ENCODE measurements around the gene SNX30. TPM values are rescaled to one million over a fixed set of nuclear protein-coding genes. Genes with fewer than 3 reads are reported as not detected.

Gene SNX30
- total and polyA plus RNA-seq, 7 donors = 6.4 to 16.4 (median 8.9) TPM

DNA sequence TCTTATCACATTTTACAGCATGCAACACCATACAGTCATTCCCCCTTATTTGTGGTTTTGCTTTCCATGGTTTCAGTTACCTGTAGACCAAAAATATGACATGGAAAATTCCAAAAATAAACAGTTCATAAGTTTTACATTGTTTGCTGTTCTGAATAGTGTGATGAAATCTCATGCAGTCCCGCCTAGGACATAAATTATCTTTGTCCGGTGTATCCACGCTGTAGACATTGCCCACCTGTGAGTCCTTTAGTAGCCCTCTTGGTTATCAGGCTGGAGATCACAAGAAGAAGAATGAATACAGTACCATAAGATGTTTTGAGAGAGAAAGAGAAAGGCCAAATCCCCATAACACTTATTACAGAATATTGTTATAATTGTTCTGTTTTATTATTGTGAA, 72.1 kb downstream of the SNX30 start:
- TF ChIP-seq EP300 (IDR thresholded peaks at IDR 0.05) (no peak), POLR2AphosphoS5 (IDR thresholded peaks at IDR 0.05) (no peak), POLR2A (IDR thresholded peaks at IDR 0.05) (no peak)
- TF ChIP-seq, protein P1, sequence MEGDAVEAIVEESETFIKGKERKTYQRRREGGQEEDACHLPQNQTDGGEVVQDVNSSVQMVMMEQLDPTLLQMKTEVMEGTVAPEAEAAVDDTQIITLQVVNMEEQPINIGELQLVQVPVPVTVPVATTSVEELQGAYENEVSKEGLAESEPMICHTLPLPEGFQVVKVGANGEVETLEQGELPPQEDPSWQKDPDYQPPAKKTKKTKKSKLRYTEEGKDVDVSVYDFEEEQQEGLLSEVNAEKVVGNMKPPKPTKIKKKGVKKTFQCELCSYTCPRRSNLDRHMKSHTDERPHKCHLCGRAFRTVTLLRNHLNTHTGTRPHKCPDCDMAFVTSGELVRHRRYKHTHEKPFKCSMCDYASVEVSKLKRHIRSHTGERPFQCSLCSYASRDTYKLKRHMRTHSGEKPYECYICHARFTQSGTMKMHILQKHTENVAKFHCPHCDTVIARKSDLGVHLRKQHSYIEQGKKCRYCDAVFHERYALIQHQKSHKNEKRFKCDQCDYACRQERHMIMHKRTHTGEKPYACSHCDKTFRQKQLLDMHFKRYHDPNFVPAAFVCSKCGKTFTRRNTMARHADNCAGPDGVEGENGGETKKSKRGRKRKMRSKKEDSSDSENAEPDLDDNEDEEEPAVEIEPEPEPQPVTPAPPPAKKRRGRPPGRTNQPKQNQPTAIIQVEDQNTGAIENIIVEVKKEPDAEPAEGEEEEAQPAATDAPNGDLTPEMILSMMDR (IDR thresholded peaks at IDR 0.05) = no peak
- intact Hi-C loops (cut with DNase I) = loop anchor here (10.0 kb wide), 1 partner anchor 108 kb away; the partner anchor contains the start of gene INIP
- peaks cover 0 to 3% (median 0%) of the 10 kb centered on the region in 4 donors for H3K36me3 ChIP-seq
- 26 to 68% methylated on average over 3 of the region's 3 CpGs for WGBS, 2 donors
- no peaks in the 10 kb centered on the region for H3K9me3 ChIP-seq
- no peak overlapping the region for H3K27ac ChIP-seq
- H3K27me3 ChIP-seq = no peaks in the 10 kb centered on the region
- H3K4me3 ChIP-seq = no peak overlapping the region
- no peak for DNase-seq
- peaks cover 0 to 13% (median 8%) of the 10 kb centered on the region in 4 donors for H3K4me1 ChIP-seq

- Histone ChIP-seq H3K36me3 (no peaks in the 10 kb centered on the region), H3K9me3 (no peaks in the 10 kb centered on the region), H3K4me1 (peaks cover 0 to 13% (median 6%) of the 10 kb centered on the region in 4 donors), H3K27me3 (no peaks in the 10 kb centered on the region), H3K27ac (no peak overlapping the region), H3K4me3 (no peak overlapping the region)
- no peak for DNase-seq
- TF ChIP-seq POLR2A (IDR thresholded peaks at IDR 0.05) = no peak
- TF ChIP-seq, protein P1 (IDR thresholded peaks at IDR 0.05) = no peak
- TF ChIP-seq EP300 (IDR thresholded peaks at IDR 0.05) = no peak
- no peak for TF ChIP-seq POLR2AphosphoS5 (IDR thresholded peaks at IDR 0.05)
- 35 to 58% methylated on average over 3 of the region's 3 CpGs for WGBS, 2 donors
- intact Hi-C loops (cut with DNase I) = loop anchor here (10.0 kb wide), 1 partner anchor 108 kb away; the partner anchor contains the start of gene INIP
Measured at GRCh38 chr9:112823257-112823656, 72.7 kb downstream of the SNX30 start.

DNA sequence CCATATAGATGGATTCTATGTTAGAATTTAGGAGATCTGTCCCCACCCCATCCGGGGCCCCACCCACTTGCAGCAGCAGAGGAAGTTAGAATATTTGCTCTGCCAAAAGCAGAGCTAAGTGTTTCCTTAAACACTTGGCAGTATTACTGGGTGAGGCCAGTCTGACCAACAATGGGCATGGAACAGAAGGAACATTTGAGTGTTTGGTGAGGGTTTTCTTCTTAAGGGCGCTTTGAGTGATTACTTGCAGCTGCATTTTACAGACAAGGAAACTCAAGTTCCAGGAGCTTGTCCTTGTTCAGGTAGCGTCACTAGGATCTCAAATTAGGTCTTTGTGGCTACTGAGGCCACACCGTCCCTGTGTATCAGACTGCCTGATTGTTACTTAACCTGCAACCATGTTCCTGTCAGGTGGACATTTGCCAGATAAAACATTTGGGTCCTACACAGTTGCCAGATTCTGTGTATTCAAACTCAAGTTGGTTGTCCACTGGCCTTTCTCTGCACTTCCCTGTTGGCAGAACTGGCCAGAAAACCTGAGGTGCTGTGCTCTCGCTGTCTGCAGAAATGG, 80.8 kb downstream of the SNX30 start:
- Histone ChIP-seq H3K4me1 (peaks cover 0 to 8% (median 0%) of the 10 kb centered on the region in 4 donors), H3K36me3 (peaks cover 0 to 25% (median 4%) of the 10 kb centered on the region in 4 donors), H3K9me3 (no peaks in the 10 kb centered on the region), H3K4me3 (no peak overlapping the region), H3K27ac (peak overlapping the region in 1 of 4 donors; percentile 54), H3K27me3 (no peaks in the 10 kb centered on the region)
- no peak for DNase-seq
- no peak for TF ChIP-seq EP300 (IDR thresholded peaks at IDR 0.05)
- TF ChIP-seq POLR2AphosphoS5 (IDR thresholded peaks at IDR 0.05) = no peak
- TF ChIP-seq, protein P1 (IDR thresholded peaks at IDR 0.05) = no peak
- TF ChIP-seq POLR2A (IDR thresholded peaks at IDR 0.05) = no peak
- intact Hi-C loops (cut with DNase I) = no loop called here
- 15 to 49% methylated on average over 5 of the region's 5 CpGs for WGBS, 2 donors

DNA sequence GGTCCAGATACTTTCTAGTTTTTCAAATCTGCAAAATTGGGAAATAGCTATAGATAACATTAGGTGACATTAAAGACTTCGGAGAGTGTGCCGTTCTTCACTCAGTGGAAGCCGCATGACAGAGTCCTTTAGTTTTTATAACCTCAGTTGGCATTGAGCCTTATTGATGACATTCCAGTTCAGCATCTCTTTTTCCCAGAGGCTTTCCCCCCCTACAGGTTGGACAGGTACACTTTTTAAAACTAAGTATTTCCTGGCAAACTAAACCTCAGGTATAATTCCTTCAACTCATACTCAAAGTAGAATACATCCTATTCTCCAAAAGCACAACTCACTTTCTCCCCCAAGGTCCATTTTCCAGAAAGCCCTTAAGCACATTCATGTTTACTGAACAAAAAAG, 81.4 kb downstream of the SNX30 start:
- no peaks in the 10 kb centered on the region for H3K27me3 ChIP-seq
- 24 to 60% methylated on average over 3 of the region's 3 CpGs for WGBS, 2 donors
- DNase-seq = no peak
- no peak overlapping the region for H3K4me3 ChIP-seq
- peaks cover 0 to 8% (median 0%) of the 10 kb centered on the region in 4 donors for H3K4me1 ChIP-seq
- intact Hi-C loops (cut with DNase I) = no loop called here
- H3K27ac ChIP-seq = peak overlapping the region in 1 of 4 donors; percentile 54
- H3K36me3 ChIP-seq = peaks cover 0 to 31% (median 5%) of the 10 kb centered on the region in 4 donors
- TF ChIP-seq POLR2A (IDR thresholded peaks at IDR 0.05) (no peak), POLR2AphosphoS5 (IDR thresholded peaks at IDR 0.05) (no peak), EP300 (IDR thresholded peaks at IDR 0.05) (no peak)
- TF ChIP-seq, protein P1 (IDR thresholded peaks at IDR 0.05) = no peak
- no peaks in the 10 kb centered on the region for H3K9me3 ChIP-seq

Data from sigmoid colon (tissue), 7 donors.